MM.1S (cell line): ENCODE data around the gene MED15.
"Not testable (repeated sequence)": the region's sequence is repeated elsewhere in the genome, so short reads cannot be mapped to it uniquely, and the experiment has no call there.

Experiments
- EZH2 ChIP-seq: fragments of 300-600 bp; sonication (generic); optimal IDR thresholded peaks from 2 replicates; pipeline ENCODE3; 2017; ENCODE audit warnings: low read depth, mild to moderate bottlenecking, antibody characterized with exemption, low read length, mixed read lengths
- EZH2phosphoT487 ChIP-seq: fragments of 300-600 bp; sonication (generic); IDR thresholded peaks from 2 replicates; pipeline ENCODE4 v1.6.1; 2018; ENCODE audit warnings: antibody characterized with exemption, low read length
- TF ChIP-seq, protein P1 (sequence below): fragments of 300-600 bp; sonication (generic); IDR thresholded peaks from 2 replicates; pipeline ENCODE4 v1.5.1; 2016; ENCODE audit warnings: antibody characterized with exemption, low read length, mixed read lengths

GRCh38 chr22:20545318-20545634 is 37.9 kb downstream of the MED15 start:
- TF ChIP-seq EZH2, EZH2phosphoT487: not testable (repeated sequence)
- TF ChIP-seq, protein P1, sequence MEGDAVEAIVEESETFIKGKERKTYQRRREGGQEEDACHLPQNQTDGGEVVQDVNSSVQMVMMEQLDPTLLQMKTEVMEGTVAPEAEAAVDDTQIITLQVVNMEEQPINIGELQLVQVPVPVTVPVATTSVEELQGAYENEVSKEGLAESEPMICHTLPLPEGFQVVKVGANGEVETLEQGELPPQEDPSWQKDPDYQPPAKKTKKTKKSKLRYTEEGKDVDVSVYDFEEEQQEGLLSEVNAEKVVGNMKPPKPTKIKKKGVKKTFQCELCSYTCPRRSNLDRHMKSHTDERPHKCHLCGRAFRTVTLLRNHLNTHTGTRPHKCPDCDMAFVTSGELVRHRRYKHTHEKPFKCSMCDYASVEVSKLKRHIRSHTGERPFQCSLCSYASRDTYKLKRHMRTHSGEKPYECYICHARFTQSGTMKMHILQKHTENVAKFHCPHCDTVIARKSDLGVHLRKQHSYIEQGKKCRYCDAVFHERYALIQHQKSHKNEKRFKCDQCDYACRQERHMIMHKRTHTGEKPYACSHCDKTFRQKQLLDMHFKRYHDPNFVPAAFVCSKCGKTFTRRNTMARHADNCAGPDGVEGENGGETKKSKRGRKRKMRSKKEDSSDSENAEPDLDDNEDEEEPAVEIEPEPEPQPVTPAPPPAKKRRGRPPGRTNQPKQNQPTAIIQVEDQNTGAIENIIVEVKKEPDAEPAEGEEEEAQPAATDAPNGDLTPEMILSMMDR: not testable (repeated sequence)
